Parathyroid adenoma (tissue), 2 donors: ENCODE results near the gene FBXL7.

Experiments used
- H2AFZ ChIP-seq: fragments of 300-600 bp; sonication (generic); one replicate; pipeline ENCODE4 v1.7.0; 2017; ENCODE audit warnings: antibody characterized with exemption, mild to moderate bottlenecking
- H3K27ac ChIP-seq: fragments of 300-600 bp; sonication (generic); one replicate; pipeline ENCODE4 v1.7.0; 2017
- H3K27me3 ChIP-seq: fragments of 300-600 bp; sonication (generic); one replicate; pipeline ENCODE4 v1.7.0; 2017; ENCODE audit warnings: low read length; ENCODE audit not compliant: control insufficient read depth, insufficient read depth
- H3K36me3 ChIP-seq: fragments of 300-600 bp; sonication (generic); one replicate; pipeline ENCODE4 v1.7.0; 2017; ENCODE audit warnings: low read length; ENCODE audit not compliant: control insufficient read depth, insufficient read depth
- H3K4me1 ChIP-seq: fragments of 300-600 bp; sonication (generic); one replicate; pipeline ENCODE4 v1.7.0; 2017; ENCODE audit warnings: control low read depth
- H3K4me2 ChIP-seq: fragments of 300-600 bp; sonication (generic); one replicate; pipeline ENCODE4 v1.7.0; 2017; ENCODE audit warnings: low read length
- H3K4me3 ChIP-seq: fragments of 300-600 bp; sonication (generic); one replicate; pipeline ENCODE4 v1.7.0; 2017; ENCODE audit warnings: low read depth, low read length
- H3K79me2 ChIP-seq: fragments of 300-600 bp; sonication (generic); one replicate; pipeline ENCODE4 v1.7.0; 2017; ENCODE audit warnings: control low read depth
- H3K9ac ChIP-seq: fragments of 300-600 bp; sonication (generic); one replicate; pipeline ENCODE4 v1.7.0; 2017; ENCODE audit warnings: mild to moderate bottlenecking
- H3K9me3 ChIP-seq: fragments of 300-600 bp; sonication (generic); one replicate; pipeline ENCODE4 v1.7.0; 2017; ENCODE audit warnings: low read length; ENCODE audit not compliant: control insufficient read depth
- CTCF ChIP-seq: fragments of 300-600 bp; sonication (generic); IDR thresholded peaks from one replicate; pipeline ENCODE4 v1.7.0; 2017; ENCODE audit warnings: antibody characterized with exemption, mild to moderate bottlenecking
- donor health status: primary hyperparathyroidism.

FBXL7 gene

GRCh38 chr5:15579193-15579990 is 79.4 kb downstream of the FBXL7 start:
- Histone ChIP-seq H3K9me3 (no peaks in the 10 kb centered on the region), H2AFZ (no peak overlapping the region), H3K9ac (no peak overlapping the region), H3K4me1 (no peaks in the 10 kb centered on the region), H3K27me3 (no peaks in the 10 kb centered on the region), H3K36me3 (no peaks in the 10 kb centered on the region), H3K4me3 (no peak overlapping the region), H3K79me2 (no peaks in the 10 kb centered on the region), H3K27ac (no peak overlapping the region), H3K4me2 (no peak overlapping the region)
- TF ChIP-seq CTCF, result no peak

GRCh38 chr5:15584528-15584927 is 84.5 kb downstream of the FBXL7 start:
- no peaks in the 10 kb centered on the region for H3K36me3 ChIP-seq
- no peaks in the 10 kb centered on the region for H3K27me3 ChIP-seq
- no peaks in the 10 kb centered on the region for H3K79me2 ChIP-seq
- H3K9ac ChIP-seq, result no peak overlapping the region
- no peaks in the 10 kb centered on the region for H3K9me3 ChIP-seq
- no peak for TF ChIP-seq CTCF
- H3K4me3 ChIP-seq, result no peak overlapping the region
- no peak overlapping the region for H2AFZ ChIP-seq
- no peak overlapping the region for H3K27ac ChIP-seq
- H3K4me2 ChIP-seq, result no peak overlapping the region
- H3K4me1 ChIP-seq, result no peaks in the 10 kb centered on the region

GRCh38 chr5:15585128-15585527 is 85.1 kb downstream of the FBXL7 start:
- H3K36me3 ChIP-seq, result no peaks in the 10 kb centered on the region
- no peaks in the 10 kb centered on the region for H3K27me3 ChIP-seq
- no peak overlapping the region for H3K4me2 ChIP-seq
- H3K79me2 ChIP-seq, result no peaks in the 10 kb centered on the region
- no peak overlapping the region for H2AFZ ChIP-seq
- H3K9ac ChIP-seq, result no peak overlapping the region
- H3K27ac ChIP-seq, result no peak overlapping the region
- H3K9me3 ChIP-seq, result no peaks in the 10 kb centered on the region
- H3K4me3 ChIP-seq, result no peak overlapping the region
- no peak for TF ChIP-seq CTCF
- H3K4me1 ChIP-seq, result no peaks in the 10 kb centered on the region

- no peak overlapping the region for H3K27ac ChIP-seq
- H3K4me3 ChIP-seq, result no peak overlapping the region
- no peak overlapping the region for H3K4me2 ChIP-seq
- H3K79me2 ChIP-seq, result no peaks in the 10 kb centered on the region
- H3K9ac ChIP-seq, result no peak overlapping the region
- H3K4me1 ChIP-seq, result no peaks in the 10 kb centered on the region
- H3K9me3 ChIP-seq, result no peaks in the 10 kb centered on the region
- no peaks in the 10 kb centered on the region for H3K36me3 ChIP-seq
- H2AFZ ChIP-seq, result no peak overlapping the region
- H3K27me3 ChIP-seq, result no peaks in the 10 kb centered on the region
- no peak for TF ChIP-seq CTCF
Observed at GRCh38 chr5:15585841-15586591, 86.0 kb downstream of the FBXL7 start.
